ENCODE results near the gene METRN.

METRN gene

GRCh38 chr16:756428-756827 is 41.5 kb downstream of the METRN start:
- TF ChIP-seq ARNTL (CRISPR knock-in tag; IDR thresholded peaks at IDR 0.05; ENCODE audit: borderline replicate concordance, low read depth) (no peak), CSRNP3 (CRISPR knock-in tag; IDR thresholded peaks at IDR 0.05) (no peak), PATZ1 (CRISPR knock-in tag; IDR thresholded peaks at IDR 0.05; ENCODE audit: borderline replicate concordance) (no peak), ZNF565 (CRISPR knock-in tag; conservative IDR thresholded peaks at IDR 0.05; ENCODE audit: low read depth) (no peak), POU6F1 (CRISPR knock-in tag; IDR thresholded peaks at IDR 0.05; ENCODE audit: borderline replicate concordance, low read depth) (no peak), TOX (CRISPR knock-in tag; IDR thresholded peaks at IDR 0.05; ENCODE audit: borderline replicate concordance) (no peak), ESRRG (CRISPR knock-in tag; IDR thresholded peaks at IDR 0.05) (no peak), PPARA (CRISPR knock-in tag; IDR thresholded peaks at IDR 0.05; ENCODE audit: borderline replicate concordance) (no peak), ZNF70 (CRISPR knock-in tag; IDR thresholded peaks at IDR 0.05) (no peak), TSHZ2 (CRISPR knock-in tag; IDR thresholded peaks at IDR 0.05) (no peak), ZNF8 (CRISPR knock-in tag; IDR thresholded peaks at IDR 0.05) (no peak), ZFP30 (CRISPR knock-in tag; IDR thresholded peaks at IDR 0.05) (no peak), ZFP3 (CRISPR knock-in tag; IDR thresholded peaks at IDR 0.05) (no peak), CREB5 (CRISPR knock-in tag; IDR thresholded peaks at IDR 0.05; ENCODE audit: low read depth) (no peak), BACH2 (CRISPR knock-in tag; IDR thresholded peaks at IDR 0.05; ENCODE audit: borderline replicate concordance) (no peak), ISL1 (CRISPR knock-in tag; IDR thresholded peaks at IDR 0.05) (no peak), SNAI2 (CRISPR knock-in tag; IDR thresholded peaks at IDR 0.05) (no peak)
- ATAC-seq = no peak

- ATAC-seq = no peak
- TF ChIP-seq BACH2 (CRISPR knock-in tag; IDR thresholded peaks at IDR 0.05; ENCODE audit: borderline replicate concordance) (no peak), RARB (CRISPR knock-in tag; IDR thresholded peaks at IDR 0.05) (no peak), PPARA (CRISPR knock-in tag; IDR thresholded peaks at IDR 0.05; ENCODE audit: borderline replicate concordance) (no peak), ARNTL (CRISPR knock-in tag; IDR thresholded peaks at IDR 0.05; ENCODE audit: borderline replicate concordance, low read depth) (no peak), CSDC2 (CRISPR knock-in tag; IDR thresholded peaks at IDR 0.05) (no peak), ZFP30 (CRISPR knock-in tag; IDR thresholded peaks at IDR 0.05) (no peak), ZNF70 (CRISPR knock-in tag; IDR thresholded peaks at IDR 0.05) (no peak), ISL1 (CRISPR knock-in tag; IDR thresholded peaks at IDR 0.05) (no peak), PATZ1 (CRISPR knock-in tag; IDR thresholded peaks at IDR 0.05; ENCODE audit: borderline replicate concordance) (no peak), CSRNP3 (CRISPR knock-in tag; IDR thresholded peaks at IDR 0.05) (no peak)
Measured at GRCh38 chr16:759110-759910, 44.4 kb downstream of the METRN start.
